Measurements from ENCODE around the gene BRINP3. TPM values are rescaled to one million over a fixed set of nuclear protein-coding genes. Genes with fewer than 3 reads are reported as not detected.

BRINP3 gene
- total and polyA plus RNA-seq, 9 of the 15 experiments (the other 6 are each of a cell fraction or from before 2014, with no cell fraction given) = 0.09 to 0.75 (median 0.19) TPM; not detected in 1

- TF ChIP-seq ZNF592 (IDR thresholded peaks at IDR 0.05) (no peak), ZNF253 (CRISPR knock-in tag; conservative IDR thresholded peaks at IDR 0.05) (no peak), TFE3 (CRISPR knock-in tag; IDR thresholded peaks at IDR 0.05) (no peak), ARNT (IDR thresholded peaks at IDR 0.05) (no peak), ZNF699 (CRISPR knock-in tag; IDR thresholded peaks at IDR 0.05; ENCODE audit: insufficient replicate concordance) (no peak), BHLHE40 (IDR thresholded peaks at IDR 0.05; ENCODE audit: low read length) (no peak), MNT (conservative IDR thresholded peaks at IDR 0.05) (no peak), FOXP1 (CRISPR knock-in tag; IDR thresholded peaks at IDR 0.05) (no peak), BRD4 (IDR thresholded peaks at IDR 0.05) (no peak), ARID4B (CRISPR knock-in tag; IDR thresholded peaks at IDR 0.05) (no peak), SMARCE1 (IDR thresholded peaks at IDR 0.05) (no peak), ZNF511 (CRISPR knock-in tag; IDR thresholded peaks at IDR 0.05) (no peak), IRF1 (CRISPR knock-in tag; IDR thresholded peaks at IDR 0.05; ENCODE audit: borderline replicate concordance) (no peak), EZH2 (IDR thresholded peaks at IDR 0.05; ENCODE audit: borderline replicate concordance, low read depth, low read length) (no peak)
Observed at GRCh38 chr1:190455631-190456030, 22.0 kb downstream of the BRINP3 start (continued).
